Rectal smooth muscle tissue (tissue), 1 donor: ENCODE measurements around the gene DLK2.
"Not testable (repeated sequence)": the region's sequence is repeated elsewhere in the genome, so short reads cannot be mapped to it uniquely, and the experiment has no call there.

Experiments
- H3K27ac ChIP-seq: one replicate; pipeline ENCODE4 v1.7.0; 2013; ENCODE audit warnings: low read depth, low read length, inconsistent platforms
- H3K27me3 ChIP-seq: one replicate; pipeline ENCODE4 v1.7.0; 2013; ENCODE audit warnings: low read length; ENCODE audit not compliant: control insufficient read depth, insufficient read depth
- H3K36me3 ChIP-seq: one replicate; pipeline ENCODE4 v1.7.0; 2013; ENCODE audit warnings: low read length; ENCODE audit not compliant: control insufficient read depth, insufficient read depth
- H3K4me1 ChIP-seq: one replicate; pipeline ENCODE4 v1.7.0; 2013; ENCODE audit warnings: low read length; ENCODE audit not compliant: control insufficient read depth, insufficient read depth
- H3K4me3 ChIP-seq: one replicate; pipeline ENCODE4 v1.7.0; 2013; ENCODE audit warnings: low read length
- H3K9ac ChIP-seq: one replicate; pipeline ENCODE4 v1.7.0; 2013; ENCODE audit warnings: low read length

Gene DLK2

DNA sequence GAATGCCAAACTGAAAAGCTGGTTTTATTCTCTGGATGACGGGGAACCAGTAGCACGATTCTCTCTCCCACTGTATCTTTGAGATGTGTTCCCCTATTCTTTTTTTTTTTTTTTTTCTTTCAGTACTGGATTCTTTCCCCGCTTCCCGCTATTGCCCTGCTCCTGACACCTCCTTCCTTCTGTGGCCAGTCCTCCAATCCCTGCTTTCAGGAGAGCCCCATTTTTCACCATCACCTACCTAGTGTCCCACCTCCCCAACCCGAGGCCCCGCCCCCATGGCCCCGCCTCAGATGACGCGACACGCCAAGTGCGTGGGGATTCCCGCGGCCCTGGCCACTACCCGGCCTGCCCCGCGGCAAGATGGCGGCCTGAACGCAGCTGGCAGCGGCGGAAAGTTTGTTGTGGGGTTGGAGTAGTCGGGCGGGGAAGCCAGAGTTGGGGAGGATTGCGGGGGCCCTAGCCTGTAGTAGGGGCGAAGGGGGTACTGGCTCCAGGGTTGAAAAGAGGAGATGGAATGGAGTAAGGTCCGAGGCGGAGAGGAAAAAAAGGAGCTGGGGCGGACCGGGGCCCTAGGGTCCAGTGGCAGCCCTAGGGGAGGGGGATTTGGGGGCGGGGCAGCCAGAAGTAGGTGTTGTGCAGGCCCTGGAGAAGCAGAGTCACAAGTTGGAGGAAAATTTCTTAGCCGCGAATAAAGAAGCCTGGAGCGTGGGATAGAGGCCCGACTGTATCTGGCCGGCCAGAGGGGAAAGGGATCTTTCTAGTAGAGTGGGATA lies 22.1 kb upstream of the DLK2 start, which contains the start of gene TJAP1:
Gene TJAP1, plus strand, starts transcription at position 336 of the 773 bp plus-strand sequence. CDS start 21,432 bp downstream, outside the sequence.
- peak within 1 kb of the TSS; percentile 77 for H3K9ac ChIP-seq
- H3K27me3 ChIP-seq, result no peaks in the 10 kb centered on the region
- peak within 1 kb of the TSS; percentile 67 for H3K4me3 ChIP-seq
- no peaks in the 10 kb centered on the region for H3K36me3 ChIP-seq
- peaks cover 14% of the 10 kb centered on the region for H3K4me1 ChIP-seq
- H3K27ac ChIP-seq, result peak within 1 kb of the TSS; percentile 71

DNA sequence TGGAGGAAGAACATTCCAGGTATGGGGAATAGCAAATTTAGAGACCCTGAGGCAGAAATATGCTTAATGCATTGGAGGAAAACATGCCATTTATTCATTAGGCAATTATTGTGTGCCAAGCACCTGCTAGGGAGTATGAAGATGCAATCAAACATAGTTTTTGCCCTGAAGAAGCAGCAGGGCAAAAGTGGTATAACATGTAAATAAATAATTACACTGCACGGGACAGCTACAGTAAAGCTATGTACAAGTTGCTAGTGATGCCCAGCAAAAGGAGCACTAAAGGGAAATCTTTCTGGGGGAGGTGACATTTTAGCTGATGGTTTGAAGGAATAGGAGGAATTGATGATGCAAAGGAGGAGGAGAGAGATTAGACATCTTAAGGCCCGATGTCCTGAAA lies 21.4 kb upstream of the DLK2 start:
- peak overlapping the region; percentile 77 for H3K9ac ChIP-seq
- H3K27ac ChIP-seq, result peak overlapping the region; percentile 55
- no peaks in the 10 kb centered on the region for H3K27me3 ChIP-seq
- peaks cover 14% of the 10 kb centered on the region for H3K4me1 ChIP-seq
- peak overlapping the region; percentile 67 for H3K4me3 ChIP-seq
- no peaks in the 10 kb centered on the region for H3K36me3 ChIP-seq

DNA sequence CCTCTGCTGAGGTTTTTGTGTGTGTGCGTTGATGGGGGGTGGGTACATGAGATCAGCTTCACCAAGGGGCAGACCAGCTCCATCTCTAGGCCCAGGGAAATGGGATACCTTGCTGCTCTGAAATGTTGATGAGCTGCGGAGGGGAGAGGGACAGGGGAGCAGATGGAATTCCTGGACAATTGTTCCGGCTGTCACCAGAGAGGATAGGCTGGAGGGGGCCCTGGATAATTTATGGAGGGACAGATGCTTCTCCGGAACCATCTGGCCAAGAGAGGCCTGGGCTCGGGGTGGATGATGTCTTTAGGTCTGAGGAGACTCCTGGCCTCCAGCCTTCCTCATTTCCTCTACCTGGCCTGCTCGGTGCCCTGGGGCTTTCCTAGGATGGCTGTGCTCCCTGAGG lies 20.2 kb upstream of the DLK2 start:
- no peak overlapping the region for H3K9ac ChIP-seq
- H3K27ac ChIP-seq, result no peak overlapping the region

DNA sequence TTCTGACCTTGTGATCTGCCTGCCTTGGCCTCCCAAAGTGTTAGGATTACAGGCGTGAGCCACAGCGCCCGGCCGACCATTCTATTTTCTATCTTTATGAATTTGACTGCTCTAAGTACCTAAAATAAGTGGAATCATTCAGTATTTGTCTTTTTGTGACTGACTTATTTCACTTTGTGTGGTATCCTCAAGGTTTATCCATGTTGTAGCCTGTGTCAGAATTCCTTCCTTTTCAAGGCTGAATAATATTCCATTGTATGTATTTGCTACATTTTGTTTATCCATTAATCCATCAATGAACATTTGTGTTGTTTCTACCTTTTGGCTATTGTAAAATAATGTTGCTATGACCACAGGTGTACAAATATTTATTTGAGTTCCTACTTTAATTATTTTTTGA lies 17.2 kb upstream of the DLK2 start:
- Histone ChIP-seq H3K27me3 (peaks cover 2% of the 10 kb centered on the region), H3K4me1 (peaks cover 3% of the 10 kb centered on the region), H3K4me3 (no peak overlapping the region), H3K9ac (no peak overlapping the region), H3K36me3 (no peaks in the 10 kb centered on the region), H3K27ac (no peak overlapping the region)

More for the DNA sequence above, 20.2 kb upstream of the DLK2 start:
- H3K4me1 ChIP-seq, result peaks cover 14% of the 10 kb centered on the region
- H3K4me3 ChIP-seq, result no peak overlapping the region
- H3K36me3 ChIP-seq, result no peaks in the 10 kb centered on the region
- H3K27me3 ChIP-seq, result no peaks in the 10 kb centered on the region

DNA sequence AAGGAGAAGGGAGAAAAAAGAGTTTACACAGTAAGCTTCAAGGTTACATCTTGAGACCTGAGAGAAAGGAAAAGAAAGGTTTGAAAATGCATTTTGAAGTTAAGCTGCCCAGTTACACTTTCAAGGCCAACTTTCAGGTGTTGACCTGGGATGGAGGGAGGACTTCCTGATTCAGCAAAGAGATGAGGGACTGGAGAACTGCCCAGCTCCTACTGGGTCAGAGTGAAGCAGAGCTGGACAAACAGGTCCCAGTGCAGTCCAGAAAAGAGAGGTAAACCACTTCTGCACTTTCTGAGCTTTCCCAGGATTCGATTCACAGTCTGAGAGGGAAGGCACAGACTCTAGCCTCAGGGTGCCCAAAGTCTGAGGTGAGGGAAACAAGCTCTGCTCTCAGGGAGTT lies 16.1 kb upstream of the DLK2 start:
- Histone ChIP-seq H3K36me3 (no peaks in the 10 kb centered on the region), H3K4me3 (no peak overlapping the region), H3K4me1 (no peaks in the 10 kb centered on the region), H3K9ac (no peak overlapping the region), H3K27ac (no peak overlapping the region), H3K27me3 (peaks cover 2% of the 10 kb centered on the region)

DNA sequence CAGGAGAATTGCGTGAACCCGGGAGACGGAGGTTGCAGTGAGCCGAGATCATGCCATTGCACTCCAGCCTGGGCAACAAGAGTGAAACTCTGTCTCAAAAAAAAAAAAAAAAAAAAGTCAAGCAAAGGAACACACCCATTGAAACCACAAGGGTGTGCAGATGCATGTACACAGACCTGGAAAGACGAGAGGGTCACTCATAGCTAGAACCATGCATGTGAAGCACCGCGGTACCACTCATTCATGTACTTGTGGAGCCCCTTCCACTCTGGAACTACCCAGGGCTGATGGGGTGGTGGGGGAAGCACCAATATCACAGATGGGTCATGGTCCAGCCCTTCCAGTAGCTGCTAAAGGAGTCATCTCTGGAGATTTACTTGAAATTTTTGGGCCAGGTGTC lies 14.6 kb upstream of the DLK2 start:
- Histone ChIP-seq H3K9ac (no peak overlapping the region), H3K4me3 (no peak overlapping the region), H3K27ac (no peak overlapping the region), H3K36me3 (no peaks in the 10 kb centered on the region), H3K4me1 (no peaks in the 10 kb centered on the region), H3K27me3 (peaks cover 2% of the 10 kb centered on the region)

DNA sequence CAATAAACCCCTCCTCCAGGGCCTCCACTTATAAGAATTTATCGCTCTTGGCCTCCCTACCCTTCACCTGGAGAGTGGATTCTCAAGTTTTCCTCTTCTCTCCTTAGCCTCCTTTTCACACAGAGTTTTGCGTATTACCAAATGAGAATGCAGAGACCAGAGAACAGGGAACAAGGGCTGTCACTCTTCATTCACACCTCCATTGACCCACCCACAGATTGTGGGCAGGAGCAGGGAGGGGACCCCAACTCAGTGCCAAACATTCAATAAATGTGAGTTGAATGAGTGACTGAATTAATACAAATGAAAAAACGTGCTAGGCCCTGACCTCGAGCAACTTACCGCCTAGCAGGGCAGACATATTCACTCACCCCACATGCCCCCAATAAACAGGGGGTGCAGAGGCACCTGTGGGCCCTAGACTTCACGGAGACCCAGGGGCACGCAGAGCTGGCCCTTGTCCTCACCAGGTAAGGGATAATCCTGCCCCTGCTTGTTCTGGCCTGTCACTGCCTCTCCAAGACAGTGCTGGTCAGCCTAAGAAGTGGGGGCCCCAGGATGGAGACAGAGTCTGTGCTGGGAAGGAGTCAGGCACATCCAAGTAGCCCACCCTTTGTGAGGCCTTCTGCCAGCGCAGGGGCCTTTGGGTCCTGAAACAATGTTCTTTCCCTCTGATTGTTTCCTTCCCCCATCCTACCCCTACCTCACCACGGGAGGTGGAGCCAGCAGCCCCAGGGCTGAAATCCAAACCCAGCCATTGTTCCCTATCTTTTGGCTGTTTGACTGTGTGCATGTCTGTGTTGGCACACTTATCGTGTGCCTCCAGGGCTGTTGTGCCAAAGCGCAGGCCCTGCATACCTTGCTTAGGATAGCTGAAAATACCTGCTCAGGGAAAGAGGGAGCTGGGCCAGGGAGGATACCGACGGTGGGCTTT lies 13.7 kb upstream of the DLK2 start:
- no peak overlapping the region for H3K9ac ChIP-seq
- H3K4me1 ChIP-seq, result no peaks in the 10 kb centered on the region
- peaks cover 2% of the 10 kb centered on the region for H3K27me3 ChIP-seq
- H3K4me3 ChIP-seq, result no peak overlapping the region
- no peak overlapping the region for H3K27ac ChIP-seq
- H3K36me3 ChIP-seq, result no peaks in the 10 kb centered on the region

DNA sequence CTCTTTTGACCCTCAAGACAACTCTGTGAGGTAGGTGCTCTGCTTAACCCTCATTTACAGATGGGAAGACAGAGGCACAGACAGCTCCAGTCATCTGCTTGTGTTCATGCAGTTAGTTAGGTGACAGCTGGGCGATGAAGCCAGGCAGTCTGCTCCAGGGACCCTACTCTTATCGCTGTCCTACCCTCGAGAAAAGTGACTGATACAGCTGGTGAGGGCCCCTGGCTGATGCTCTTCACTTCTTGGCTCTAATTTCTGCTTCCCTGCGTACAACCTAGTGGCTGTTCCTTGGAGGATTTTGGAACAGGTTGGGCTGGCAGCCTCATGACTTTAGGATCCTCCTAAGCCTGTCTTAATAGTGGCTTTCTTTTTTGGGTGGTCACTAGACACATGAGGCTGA lies 12.9 kb upstream of the DLK2 start:
- Histone ChIP-seq H3K27ac (no peak overlapping the region), H3K4me3 (no peak overlapping the region), H3K4me1 (no peaks in the 10 kb centered on the region), H3K27me3 (peaks cover 2% of the 10 kb centered on the region), H3K36me3 (no peaks in the 10 kb centered on the region), H3K9ac (no peak overlapping the region)

DNA sequence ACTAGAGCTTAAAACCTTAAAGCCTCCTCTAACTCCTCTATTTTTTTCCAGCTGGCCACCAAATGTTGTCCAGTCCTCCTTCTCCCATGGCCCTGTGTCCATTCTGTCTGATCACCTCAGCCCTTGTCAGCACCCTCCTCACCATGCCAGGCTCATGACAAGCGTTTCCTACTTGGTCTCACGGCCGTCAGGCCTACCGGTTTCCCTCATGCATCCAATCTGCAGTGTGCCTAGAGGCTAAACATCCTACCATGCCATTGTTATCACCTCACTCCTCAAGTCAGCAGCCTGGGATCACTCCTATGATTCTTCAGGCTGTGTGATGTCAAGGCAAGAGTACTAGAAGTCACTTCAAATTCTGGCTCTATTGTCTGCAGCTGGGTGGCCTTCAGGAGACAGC lies 12.4 kb upstream of the DLK2 start:
- no peaks in the 10 kb centered on the region for H3K4me1 ChIP-seq
- no peak overlapping the region for H3K9ac ChIP-seq
- H3K27me3 ChIP-seq, result peaks cover 2% of the 10 kb centered on the region
- H3K36me3 ChIP-seq, result no peaks in the 10 kb centered on the region
- no peak overlapping the region for H3K27ac ChIP-seq
- H3K4me3 ChIP-seq, result no peak overlapping the region

DNA sequence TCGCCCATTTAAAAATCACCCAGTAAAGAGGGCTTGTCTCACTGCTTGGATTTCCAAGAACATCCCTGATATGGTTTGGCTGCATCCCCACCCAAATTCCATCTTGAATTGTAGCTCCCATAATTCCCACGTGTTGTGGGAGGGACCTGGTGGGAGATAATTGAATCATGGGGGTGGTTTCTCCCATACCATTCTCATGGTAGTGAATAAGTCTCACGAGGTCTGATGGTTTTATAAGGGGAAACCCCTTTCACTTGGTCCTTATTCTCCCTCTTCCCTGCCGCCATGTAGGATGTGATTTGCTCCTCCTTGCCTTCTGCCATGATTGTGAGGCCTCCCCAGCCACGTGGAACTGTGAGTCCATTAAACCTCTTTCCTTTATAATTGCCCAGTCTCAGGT lies 11.9 kb upstream of the DLK2 start:
- not testable (repeated sequence) for H3K27me3 ChIP-seq, H3K4me1 ChIP-seq, H3K4me3 ChIP-seq, H3K27ac ChIP-seq, H3K36me3 ChIP-seq, H3K9ac ChIP-seq

DNA sequence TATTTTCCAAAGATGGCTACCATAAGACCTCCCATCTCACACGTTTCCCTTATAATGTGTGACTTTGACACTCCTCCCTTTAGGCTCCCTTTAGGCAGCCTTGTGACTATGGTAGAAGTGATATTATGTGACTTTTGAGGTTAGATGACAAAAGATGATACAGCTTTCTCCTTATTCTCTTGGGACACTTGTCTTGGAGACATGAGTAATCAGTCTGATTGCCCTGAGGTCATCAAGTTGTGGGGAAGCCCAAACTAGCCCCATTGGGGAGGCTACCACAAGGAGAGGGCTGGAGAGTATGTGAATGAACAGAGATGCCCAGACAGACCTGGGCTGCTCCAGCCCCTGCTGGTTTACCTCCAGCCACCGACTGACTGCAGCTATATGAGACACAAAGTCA lies 10.6 kb upstream of the DLK2 start:
- no peaks in the 10 kb centered on the region for H3K4me1 ChIP-seq
- no peak overlapping the region for H3K9ac ChIP-seq
- no peaks in the 10 kb centered on the region for H3K36me3 ChIP-seq
- H3K4me3 ChIP-seq, result no peak overlapping the region
- no peak overlapping the region for H3K27ac ChIP-seq
- H3K27me3 ChIP-seq, result peaks cover 2% of the 10 kb centered on the region

DNA sequence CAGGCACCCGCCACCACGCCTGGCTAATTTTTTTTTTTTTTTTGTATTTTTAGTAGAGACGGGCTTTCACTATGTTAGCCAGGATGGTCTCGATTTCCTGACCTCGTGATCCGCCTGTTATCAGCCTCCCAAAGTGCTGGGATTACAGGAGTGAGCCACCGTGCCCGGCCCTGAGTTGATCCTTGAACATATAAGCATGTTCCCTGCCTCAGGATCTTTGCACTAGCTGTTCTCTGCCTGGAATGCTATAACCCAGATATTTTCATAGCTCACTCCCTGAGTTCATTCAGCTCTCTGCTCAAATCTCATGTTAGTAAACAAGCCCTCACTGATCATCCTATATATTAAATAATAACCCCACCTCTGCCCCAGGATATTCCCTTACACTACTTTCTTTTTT lies 9.0 kb upstream of the DLK2 start:
- Histone ChIP-seq H3K4me3 (no peak overlapping the region), H3K27ac (no peak overlapping the region), H3K4me1 (no peaks in the 10 kb centered on the region), H3K36me3 (no peaks in the 10 kb centered on the region), H3K27me3 (peaks cover 2% of the 10 kb centered on the region), H3K9ac (no peak overlapping the region)
